Measurements from ENCODE around the gene RHOA. TPM values are rescaled to one million over a fixed set of nuclear protein-coding genes. Genes with fewer than 3 reads are reported as not detected.

RHOA gene
- 100 to 1,000 TPM; 244 to 411 (median 282) TPM for total RNA-seq

GRCh38 chr3:49411968-49412631 is at the start of gene RHOA, which contains the start of gene TCTA:
RHOA (minus strand) TSS chr3:49411976; CDS start chr3:49375589, 36,387 bp downstream.
TCTA (plus strand) TSS chr3:49412423; CDS start chr3:49412427, 4 bp downstream.
- Histone ChIP-seq H3K4me1 (peaks cover 48 to 55% of the 10 kb centered on the region in 2 donors), H3K4me3 (peak within 1 kb of the TSS; percentile 74 to 97 (median 80)), H3K27me3 (no peaks in the 10 kb centered on the region), H3K9me3 (no peaks in the 10 kb centered on the region), H3K36me3 (peaks cover 0 to 9% of the 10 kb centered on the region in 2 donors), H3K27ac (peak within 1 kb of the TSS; percentile 85 to 96 (median 92))
- intact Hi-C loops (cut with DNase I; ENCODE audit: low total_unique reads) (loop anchor here (1.0 to 5.0 kb wide), 5 partner anchors 17 to 320 kb away; partner anchors contain the start of genes DAG1, GPX1, NICN1 and QRICH1), in situ Hi-C loops (cut with MboI; ENCODE audit: low sequenced_read_pairs in 4 of 4) (no loop called here)
- DNase-seq: peak; percentile 100
- peak; percentile 93 to 96 for ATAC-seq
- TF ChIP-seq POLR2A (IDR thresholded peaks at IDR 0.05) (peak; percentile 98 to 99), CTCF (IDR thresholded peaks at IDR 0.05 in 4 of 5, conservative IDR thresholded peaks at IDR 0.05 in 1 of 5) (peak in 1 of 5 experiments; percentile 24)

- no peak overlapping the region for H3K27ac ChIP-seq
- H3K36me3 ChIP-seq: no peaks in the 10 kb centered on the region
- H3K27me3 ChIP-seq: no peaks in the 10 kb centered on the region
- TF ChIP-seq CTCF (IDR thresholded peaks at IDR 0.05 in 4 of 5, conservative IDR thresholded peaks at IDR 0.05 in 1 of 5) (no peak), POLR2A (IDR thresholded peaks at IDR 0.05) (no peak)
- no peaks in the 10 kb centered on the region for H3K9me3 ChIP-seq
- DNase-seq (no peak), ATAC-seq (no peak)
- H3K4me1 ChIP-seq: peaks cover 14 to 22% of the 10 kb centered on the region in 2 donors
- in situ Hi-C loops (cut with MboI; ENCODE audit: low sequenced_read_pairs in 4 of 4): no loop called here
- no peak overlapping the region for H3K4me3 ChIP-seq
- intact Hi-C loops (cut with DNase I; ENCODE audit: low total_unique reads): no loop called here
These were observed 49.2 kb upstream of the RHOA start for GRCh38 chr3:49460956-49461355.

GRCh38 chr3:49460188-49460890 is 48.6 kb upstream of the RHOA start:
- Histone ChIP-seq H3K9me3 (no peaks in the 10 kb centered on the region), H3K4me3 (no peak overlapping the region), H3K27ac (no peak overlapping the region), H3K27me3 (no peaks in the 10 kb centered on the region), H3K36me3 (no peaks in the 10 kb centered on the region), H3K4me1 (peaks cover 15 to 26% of the 10 kb centered on the region in 2 donors)
- no peak for DNase-seq
- intact Hi-C loops (cut with DNase I; ENCODE audit: low total_unique reads) (no loop called here), in situ Hi-C loops (cut with MboI; ENCODE audit: low sequenced_read_pairs in 4 of 4) (no loop called here)
- TF ChIP-seq POLR2A (IDR thresholded peaks at IDR 0.05): no peak
- TF ChIP-seq CTCF (IDR thresholded peaks at IDR 0.05 in 4 of 5, conservative IDR thresholded peaks at IDR 0.05 in 1 of 5): no peak
- ATAC-seq: no peak

GRCh38 chr3:49456466-49456865 is 44.7 kb upstream of the RHOA start:
- no peak for TF ChIP-seq POLR2A (IDR thresholded peaks at IDR 0.05)
- no peak for TF ChIP-seq CTCF (IDR thresholded peaks at IDR 0.05 in 4 of 5, conservative IDR thresholded peaks at IDR 0.05 in 1 of 5)
- intact Hi-C loops (cut with DNase I; ENCODE audit: low total_unique reads) (loop anchor here (5.0 kb wide), 2 partner anchors 61 to 81 kb away; no protein-coding TSS in a partner anchor), in situ Hi-C loops (cut with MboI; ENCODE audit: low sequenced_read_pairs in 4 of 4) (loop anchor here in 1 of 4 donors (10.0 kb wide), 2 partner anchors 78 to 292 kb away; partner anchors contain the start of gene CCDC71)
- Histone ChIP-seq H3K9me3 (no peaks in the 10 kb centered on the region), H3K36me3 (no peaks in the 10 kb centered on the region), H3K27ac (no peak overlapping the region), H3K27me3 (no peaks in the 10 kb centered on the region), H3K4me3 (no peak overlapping the region), H3K4me1 (peaks cover 20 to 29% of the 10 kb centered on the region in 2 donors)
- DNase-seq (no peak), ATAC-seq (no peak)

Measured in gastrocnemius medialis (tissue), 4 donors.